Endothelial cell (in vitro differentiated cells): ENCODE results near the gene PRSS56. TPM values are rescaled to one million over a fixed set of nuclear protein-coding genes. Genes with fewer than 3 reads are reported as not detected.

Experiments used
- DNase-seq: peaks from one replicate; pipeline ENCODE4 v3.0.0; 2021; ENCODE audit warnings: low spot score
- H3K27ac Mint-ChIP-seq: one replicate; pipeline ENCODE4 v1.8.0; 2021; ENCODE audit warnings: mixed read lengths, inconsistent platforms; ENCODE audit not compliant: unreplicated experiment
- H3K27me3 Mint-ChIP-seq: one replicate; pipeline ENCODE4 v1.8.0; 2021; ENCODE audit warnings: mild to moderate bottlenecking, moderate library complexity, mixed read lengths, inconsistent platforms; ENCODE audit not compliant: unreplicated experiment
- H3K36me3 Mint-ChIP-seq: one replicate; pipeline ENCODE4 v1.8.0; 2021; ENCODE audit warnings: mild to moderate bottlenecking, low read depth, mixed read lengths, inconsistent platforms; ENCODE audit not compliant: unreplicated experiment
- H3K4me1 Mint-ChIP-seq: one replicate; pipeline ENCODE4 v1.8.0; 2021; ENCODE audit warnings: mild to moderate bottlenecking, mixed read lengths, inconsistent platforms; ENCODE audit not compliant: unreplicated experiment
- H3K4me3 Mint-ChIP-seq: one replicate; pipeline ENCODE4 v1.8.0; 2021; ENCODE audit warnings: mild to moderate bottlenecking, mixed read lengths, inconsistent platforms; ENCODE audit not compliant: unreplicated experiment
- H3K9me3 Mint-ChIP-seq: one replicate; pipeline ENCODE4 v1.8.0; 2021; ENCODE audit warnings: mixed read lengths, inconsistent platforms; ENCODE audit not compliant: unreplicated experiment
- CTCF ChIP-seq: fragments of 200-600 bp; sonication (generic); IDR thresholded peaks from one replicate; pipeline ENCODE4 v1.5.0; 2021; ENCODE audit warnings: antibody characterized with exemption; ENCODE audit not compliant: unreplicated experiment
- total RNA-seq: library from RNA; stranded (reverse); fragmentation: NEBNext Ultra II Directional; extraction: Animal tissue kit (Norgen Biotek cat#: 25700); gene quantifications from one replicate; pipeline ENCODE4 v1.2.1, GENCODE V29; 2021; ENCODE audit not compliant: unreplicated experiment

The PRSS56 gene
- total RNA-seq, 1 donor from 2014 or later, result not detected

GRCh38 chr2:232523402-232523681, 3.2 kb downstream of the PRSS56 start:
- no peak for DNase-seq
- no peak overlapping the region for H3K27ac Mint-ChIP-seq
- peaks cover 2% of the 10 kb centered on the region for H3K4me1 Mint-ChIP-seq
- no peak overlapping the region for H3K4me3 Mint-ChIP-seq
- no peaks in the 10 kb centered on the region for H3K36me3 Mint-ChIP-seq
- TF ChIP-seq CTCF, result no peak
- H3K9me3 Mint-ChIP-seq, result no peaks in the 10 kb centered on the region
- peaks cover 7% of the 10 kb centered on the region for H3K27me3 Mint-ChIP-seq

- Mint-ChIP-seq H3K36me3 (no peaks in the 10 kb centered on the region), H3K4me3 (no peak overlapping the region), H3K27me3 (peaks cover 9% of the 10 kb centered on the region), H3K9me3 (no peaks in the 10 kb centered on the region), H3K4me1 (peaks cover 2% of the 10 kb centered on the region), H3K27ac (no peak overlapping the region)
- peak; percentile 27 for TF ChIP-seq CTCF
- DNase-seq, result peak; percentile 69
Observed at GRCh38 chr2:232523682-232524597, 3.8 kb downstream of the PRSS56 start.

GRCh38 chr2:232524771-232525170, 4.6 kb downstream of the PRSS56 start:
- H3K36me3 Mint-ChIP-seq, result no peaks in the 10 kb centered on the region
- DNase-seq, result no peak
- no peak for TF ChIP-seq CTCF
- H3K27ac Mint-ChIP-seq, result no peak overlapping the region
- peaks cover 2% of the 10 kb centered on the region for H3K4me1 Mint-ChIP-seq
- H3K4me3 Mint-ChIP-seq, result no peak overlapping the region
- H3K9me3 Mint-ChIP-seq, result no peaks in the 10 kb centered on the region
- peaks cover 9% of the 10 kb centered on the region for H3K27me3 Mint-ChIP-seq

GRCh38 chr2:232525199-232525598, 5.0 kb downstream of the PRSS56 start:
- Mint-ChIP-seq H3K36me3 (no peaks in the 10 kb centered on the region), H3K4me3 (no peak overlapping the region), H3K4me1 (peaks cover 2% of the 10 kb centered on the region), H3K27me3 (peaks cover 9% of the 10 kb centered on the region), H3K27ac (no peak overlapping the region), H3K9me3 (no peaks in the 10 kb centered on the region)
- DNase-seq, result no peak
- no peak for TF ChIP-seq CTCF

- H3K27ac Mint-ChIP-seq, result no peak within 1 kb of the TSS
- H3K36me3 Mint-ChIP-seq, result no peaks in the 10 kb centered on the region
- H3K9me3 Mint-ChIP-seq, result no peaks in the 10 kb centered on the region
- TF ChIP-seq CTCF, result no peak
- no peak for DNase-seq
- H3K4me3 Mint-ChIP-seq, result no peak within 1 kb of the TSS
- H3K27me3 Mint-ChIP-seq, result peaks cover 9% of the 10 kb centered on the region
- H3K4me1 Mint-ChIP-seq, result peaks cover 2% of the 10 kb centered on the region
Observed at GRCh38 chr2:232525791-232526371, 5.7 kb downstream of the PRSS56 start, which contains the start of gene CHRND. TSS of gene CHRND (plus strand) at chr2:232526160. CDS start at chr2:232526216, 56 bp downstream.
